ENCODE measurements around the gene ZNF700. TPM values are rescaled to one million over a fixed set of nuclear protein-coding genes. Genes with fewer than 3 reads are reported as not detected.
"Not testable (repeated sequence)": the region's sequence is repeated elsewhere in the genome, so short reads cannot be mapped to it uniquely, and the experiment has no call there.

ZNF700 gene
- total RNA-seq, 1 donor from 2014 or later: 3.3 TPM

GRCh38 chr19:11887234-11887610 lies 37.7 kb upstream of the ZNF700 start:
- TF ChIP-seq CTCF (IDR thresholded peaks at IDR 0.05; ENCODE audit: borderline replicate concordance): no peak
- H3K27me3 ChIP-seq (ENCODE audit: low read depth): no peaks in the 10 kb centered on the region
- H3K4me1 ChIP-seq: peaks cover 19% of the 10 kb centered on the region
- peak overlapping the region; percentile 87 for H3K4me3 ChIP-seq
- intact Hi-C loops (cut with micrococcal nuclease): loop anchor here (10.0 kb wide), 1 partner anchor 108 kb away; no protein-coding TSS in a partner anchor
- H3K27ac ChIP-seq (replicated peaks): peak overlapping the region; percentile 90
- H3K9me3 ChIP-seq (replicated peaks): no peaks in the 10 kb centered on the region
- H3K36me3 ChIP-seq: no peaks in the 10 kb centered on the region
- no peak for DNase-seq

- intact Hi-C loops (cut with micrococcal nuclease): loop anchor here (10.0 kb wide), 1 partner anchor 107 kb away; no protein-coding TSS in a partner anchor
These were observed 37.0 kb upstream of the ZNF700 start, which contains the start of gene ZNF69 for GRCh38 chr19:11887611-11888531. Gene ZNF69 (plus strand): TSS chr19:11887782. CDS start chr19:11887924, 142 bp downstream.

GRCh38 chr19:11889901-11890300 lies 35.0 kb upstream of the ZNF700 start:
- not testable (repeated sequence) for H3K36me3 ChIP-seq; H3K4me3 ChIP-seq; H3K9me3 ChIP-seq (replicated peaks); DNase-seq; H3K27ac ChIP-seq (replicated peaks); H3K27me3 ChIP-seq (ENCODE audit: low read depth)
- H3K4me1 ChIP-seq: peaks cover 19% of the 10 kb centered on the region
- intact Hi-C loops (cut with micrococcal nuclease): loop anchor here (10.0 kb wide), 1 partner anchor 105 kb away; no protein-coding TSS in a partner anchor

More at GRCh38 chr19:11887611-11888531, 37.0 kb upstream of the ZNF700 start, which contains the start of gene ZNF69:
- TF ChIP-seq CTCF (IDR thresholded peaks at IDR 0.05; ENCODE audit: borderline replicate concordance): peak; percentile 49
- Histone ChIP-seq H3K4me3 (peak within 1 kb of the TSS; percentile 87), H3K4me1 (peaks cover 19% of the 10 kb centered on the region), H3K9me3 (replicated peaks) (no peaks in the 10 kb centered on the region), H3K27ac (replicated peaks) (peak within 1 kb of the TSS; percentile 90), H3K27me3 (ENCODE audit: low read depth) (no peaks in the 10 kb centered on the region), H3K36me3 (no peaks in the 10 kb centered on the region)
- peak; percentile 93 for DNase-seq

GRCh38 chr19:11890634-11891033 lies 34.3 kb upstream of the ZNF700 start:
- Histone ChIP-seq H3K27me3 (ENCODE audit: low read depth) (no peaks in the 10 kb centered on the region), H3K27ac (replicated peaks) (no peak overlapping the region), H3K4me3 (no peak overlapping the region), H3K4me1 (peaks cover 19% of the 10 kb centered on the region), H3K36me3 (no peaks in the 10 kb centered on the region), H3K9me3 (replicated peaks) (no peaks in the 10 kb centered on the region)
- intact Hi-C loops (cut with micrococcal nuclease): no loop called here
- DNase-seq: no peak
- TF ChIP-seq CTCF (IDR thresholded peaks at IDR 0.05; ENCODE audit: borderline replicate concordance): no peak

GRCh38 chr19:11894851-11895250 lies 30.1 kb upstream of the ZNF700 start:
- intact Hi-C loops (cut with micrococcal nuclease): no loop called here
- H3K4me1 ChIP-seq: no peaks in the 10 kb centered on the region
- no peak for TF ChIP-seq CTCF (IDR thresholded peaks at IDR 0.05; ENCODE audit: borderline replicate concordance)
- H3K27ac ChIP-seq (replicated peaks): no peak overlapping the region
- H3K36me3 ChIP-seq: peaks cover 18% of the 10 kb centered on the region
- no peaks in the 10 kb centered on the region for H3K27me3 ChIP-seq (ENCODE audit: low read depth)
- H3K9me3 ChIP-seq (replicated peaks): peaks cover 23% of the 10 kb centered on the region
- no peak overlapping the region for H3K4me3 ChIP-seq
- no peak for DNase-seq

- Histone ChIP-seq H3K36me3 (peaks cover 85% of the 10 kb centered on the region), H3K4me1 (no peaks in the 10 kb centered on the region), H3K27ac (replicated peaks) (no peak overlapping the region), H3K9me3 (replicated peaks) (peaks cover 95% of the 10 kb centered on the region), H3K27me3 (ENCODE audit: low read depth) (no peaks in the 10 kb centered on the region), H3K4me3 (no peak overlapping the region)
- DNase-seq: no peak
- intact Hi-C loops (cut with micrococcal nuclease): no loop called here
- TF ChIP-seq CTCF (IDR thresholded peaks at IDR 0.05; ENCODE audit: borderline replicate concordance): no peak
These were observed 22.7 kb upstream of the ZNF700 start for GRCh38 chr19:11902228-11902627.
